HEK293T (cell line): ENCODE measurements around the gene TESK2.

Source experiments
- BHLHE40 ChIP-seq: fragments of 450-650 bp; IDR thresholded peaks from 2 replicates; pipeline ENCODE4 v1.6.1; 2016; ENCODE audit warnings: mild to moderate bottlenecking, moderate library complexity, borderline replicate concordance
- CTBP1 ChIP-seq: fragments of 450-650 bp; IDR thresholded peaks from 2 replicates; pipeline ENCODE4 v1.6.1; 2016; ENCODE audit warnings: borderline replicate concordance
- FOXA1 ChIP-seq: fragments of 450-650 bp; IDR thresholded peaks from 2 replicates; pipeline ENCODE4 v1.6.1; 2016; ENCODE audit warnings: mild to moderate bottlenecking
- FOXK2 ChIP-seq: fragments of 450-650 bp; IDR thresholded peaks from 2 replicates; pipeline ENCODE4 v1.6.1; 2016; ENCODE audit warnings: mild to moderate bottlenecking
- HDGF ChIP-seq: fragments of 450-650 bp; IDR thresholded peaks from 2 replicates; pipeline ENCODE4 v1.6.1; 2017; ENCODE audit warnings: antibody characterized with exemption, borderline replicate concordance
- L3MBTL2 ChIP-seq: fragments of 450-650 bp; conservative IDR thresholded peaks from 2 replicates; pipeline ENCODE4 v1.6.1; 2016; ENCODE audit warnings: mild to moderate bottlenecking
- SP1 ChIP-seq: fragments of 450-650 bp; IDR thresholded peaks from 2 replicates; pipeline ENCODE4 v1.6.1; 2017
- SUZ12 ChIP-seq: fragments of 450-650 bp; IDR thresholded peaks from 2 replicates; pipeline ENCODE4 v1.6.1; 2016; ENCODE audit warnings: mild to moderate bottlenecking
- TARDBP ChIP-seq: fragments of 450-650 bp; IDR thresholded peaks from 2 replicates; pipeline ENCODE4 v1.6.1; 2016
- ZNF384 ChIP-seq: fragments of 450-650 bp; IDR thresholded peaks from 2 replicates; pipeline ENCODE4 v1.6.1; 2016
- TF ChIP-seq, protein P1 (sequence below): fragments of 450-650 bp; IDR thresholded peaks from 2 replicates; pipeline ENCODE4 v1.6.1; 2016

DNA sequence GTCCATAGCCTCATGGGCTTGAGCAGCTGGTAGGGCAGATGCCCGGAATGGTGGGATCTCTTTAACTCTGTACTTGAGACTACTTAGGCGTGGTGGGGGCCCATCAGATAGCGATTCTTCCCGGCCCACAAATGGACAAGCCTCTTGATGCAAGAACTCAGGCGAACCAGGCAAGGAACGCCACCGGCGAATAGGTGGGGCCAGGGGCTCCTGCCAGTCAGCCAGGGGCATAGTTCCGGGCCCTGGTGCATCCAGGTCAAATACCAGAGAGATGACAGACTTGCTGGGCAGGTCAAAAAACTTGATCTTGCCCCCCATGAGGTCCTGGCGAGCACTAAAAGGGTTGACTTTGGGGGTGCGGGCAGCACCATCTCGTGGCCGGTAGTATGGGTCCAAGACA, 145.9 kb downstream of the TESK2 start:
- TF ChIP-seq L3MBTL2 (no peak), SUZ12 (no peak), FOXK2 (no peak), ZNF384 (no peak), CTBP1 (no peak), TARDBP (no peak), SP1 (no peak), HDGF (no peak), FOXA1 (no peak), BHLHE40 (no peak)
- TF ChIP-seq, protein P1, sequence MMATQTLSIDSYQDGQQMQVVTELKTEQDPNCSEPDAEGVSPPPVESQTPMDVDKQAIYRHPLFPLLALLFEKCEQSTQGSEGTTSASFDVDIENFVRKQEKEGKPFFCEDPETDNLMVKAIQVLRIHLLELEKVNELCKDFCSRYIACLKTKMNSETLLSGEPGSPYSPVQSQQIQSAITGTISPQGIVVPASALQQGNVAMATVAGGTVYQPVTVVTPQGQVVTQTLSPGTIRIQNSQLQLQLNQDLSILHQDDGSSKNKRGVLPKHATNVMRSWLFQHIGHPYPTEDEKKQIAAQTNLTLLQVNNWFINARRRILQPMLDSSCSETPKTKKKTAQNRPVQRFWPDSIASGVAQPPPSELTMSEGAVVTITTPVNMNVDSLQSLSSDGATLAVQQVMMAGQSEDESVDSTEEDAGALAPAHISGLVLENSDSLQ: no peak
